H9 (cell line): Measurements from ENCODE around the gene SERPINB4. TPM values are rescaled to one million over a fixed set of nuclear protein-coding genes. Genes with fewer than 3 reads are reported as not detected.

Experiments
- DNase-seq: peaks from one replicate; pipeline ENCODE4 v3.0.0-alpha.2; 2017
- H2AFZ ChIP-seq: one replicate; pipeline ENCODE4 v1.6.1; 2013; ENCODE audit warnings: mild to moderate bottlenecking, low read length, control low read depth, moderate library complexity
- H2AK5ac ChIP-seq: 2 replicates; pipeline ENCODE4 v1.6.1; 2013; ENCODE audit warnings: low read length, control low read depth, mixed read lengths; ENCODE audit not compliant: insufficient read length
- H2BK120ac ChIP-seq: one replicate; pipeline ENCODE4 v1.6.1; 2013; ENCODE audit warnings: low read depth, mild to moderate bottlenecking, low read length, control low read depth, inconsistent platforms; ENCODE audit not compliant: poor library complexity, severe bottlenecking
- H2BK12ac ChIP-seq: 2 replicates; pipeline ENCODE4 v1.6.1; 2013; ENCODE audit warnings: low read length, control low read depth, mixed read lengths, low read depth; ENCODE audit not compliant: insufficient read length
- H2BK15ac ChIP-seq: 2 replicates; pipeline ENCODE4 v1.6.1; 2013; ENCODE audit warnings: low read depth, low read length, control low read depth
- H2BK20ac ChIP-seq: one replicate; pipeline ENCODE4 v1.6.1; 2013; ENCODE audit warnings: low read depth, mild to moderate bottlenecking, low read length, control low read depth, inconsistent platforms; ENCODE audit not compliant: poor library complexity, severe bottlenecking
- H2BK5ac ChIP-seq: 2 replicates; pipeline ENCODE4 v1.6.1; 2013; ENCODE audit warnings: low read length, control low read depth, mixed read lengths; ENCODE audit not compliant: insufficient read length
- H3K14ac ChIP-seq: 2 replicates; pipeline ENCODE4 v1.6.1; 2013; ENCODE audit warnings: low read length, control low read depth; ENCODE audit not compliant: insufficient read depth
- H3K18ac ChIP-seq: 2 replicates; pipeline ENCODE4 v1.6.1; 2013; ENCODE audit warnings: low read depth, mild to moderate bottlenecking, mixed read lengths, low read length, control low read depth; ENCODE audit not compliant: insufficient read length
- H3K23ac ChIP-seq: 2 replicates; pipeline ENCODE4 v1.6.1; 2013; ENCODE audit warnings: low read length, control low read depth, mixed read lengths, low read depth; ENCODE audit not compliant: insufficient read length
- H3K23me2 ChIP-seq: 2 replicates; pipeline ENCODE4 v1.6.1; 2013; ENCODE audit warnings: low read depth, mild to moderate bottlenecking, mixed read lengths, low read length, control low read depth; ENCODE audit not compliant: insufficient read length, poor library complexity, severe bottlenecking
- H3K27ac ChIP-seq: 2 replicates; pipeline ENCODE4 v1.5.1; 2013; ENCODE audit warnings: low read length, control low read depth, mixed read lengths, low read depth; ENCODE audit not compliant: insufficient read length
- H3K27me3 ChIP-seq: 2 replicates; pipeline ENCODE4 v1.6.1; 2013; ENCODE audit warnings: low read length, control low read depth, inconsistent platforms; ENCODE audit not compliant: insufficient read depth
- H3K4ac ChIP-seq: 2 replicates; pipeline ENCODE4 v1.6.1; 2013; ENCODE audit warnings: low read depth, mild to moderate bottlenecking, control low read depth, inconsistent platforms, low read length, moderate library complexity
- H3K4me1 ChIP-seq: 2 replicates; pipeline ENCODE4 v1.6.1; 2013; ENCODE audit warnings: low read length, control low read depth, inconsistent platforms; ENCODE audit not compliant: insufficient read depth
- H3K4me2 ChIP-seq: 2 replicates; pipeline ENCODE4 v1.6.1; 2013; ENCODE audit warnings: low read length, control low read depth, mixed read lengths; ENCODE audit not compliant: insufficient read length, insufficient read depth
- H3K56ac ChIP-seq: 2 replicates; pipeline ENCODE4 v1.6.1; 2013; ENCODE audit warnings: low read depth, mild to moderate bottlenecking, mixed read lengths, low read length, control low read depth; ENCODE audit not compliant: insufficient read length
- H3K79me1 ChIP-seq: 2 replicates; pipeline ENCODE4 v1.6.1; 2013; ENCODE audit warnings: low read depth, mild to moderate bottlenecking, moderate library complexity, low read length, control low read depth, inconsistent platforms; ENCODE audit not compliant: insufficient read depth, poor library complexity, severe bottlenecking
- H3K79me2 ChIP-seq: 2 replicates; pipeline ENCODE4 v1.6.1; 2013; ENCODE audit warnings: low read length, control low read depth, inconsistent platforms; ENCODE audit not compliant: insufficient read depth
- H3K9ac ChIP-seq: 2 replicates; pipeline ENCODE4 v1.6.1; 2013; ENCODE audit warnings: low read length, control low read depth, mixed read lengths; ENCODE audit not compliant: insufficient read length; ENCODE audit errors: extremely low read depth
- H3K9me3 ChIP-seq: one replicate; pipeline ENCODE4 v1.6.1; 2013; ENCODE audit warnings: low read depth, low read length, inconsistent platforms; ENCODE audit not compliant: control insufficient read depth
- H3T11ph ChIP-seq: one replicate; pipeline ENCODE4 v1.6.1; 2013; ENCODE audit warnings: mild to moderate bottlenecking, low read length, control low read depth, inconsistent platforms
- H4K20me1 ChIP-seq: one replicate; pipeline ENCODE4 v1.6.1; 2013; ENCODE audit not compliant: control insufficient read depth, insufficient read length, insufficient read depth
- H4K5ac ChIP-seq: 2 replicates; pipeline ENCODE4 v1.6.1; 2013; ENCODE audit warnings: low read depth, mild to moderate bottlenecking, mixed read lengths, low read length, control low read depth; ENCODE audit not compliant: insufficient read length
- H4K8ac ChIP-seq: replicated peaks from 2 replicates; pipeline ENCODE4 v1.6.1; 2013; ENCODE audit warnings: low read length, control low read depth, mixed read lengths, low read depth; ENCODE audit not compliant: insufficient read length
- H4K91ac ChIP-seq: 2 replicates; pipeline ENCODE4 v1.6.1; 2013; ENCODE audit warnings: low read depth, mild to moderate bottlenecking, moderate library complexity, mixed read lengths, low read length, control low read depth; ENCODE audit not compliant: insufficient read length
- H3K27ac Mint-ChIP-seq, 3 experiments: 2 replicates in 2 of 3; 3 replicates in 1 of 3; pipeline ENCODE4 v1.8.0; 2020 to 2021; ENCODE audit warnings: mixed read lengths in 3 of 3, mild to moderate bottlenecking in 1 of 3, moderate library complexity in 1 of 3
- H3K27me3 Mint-ChIP-seq: 2 replicates; pipeline ENCODE4 v1.8.0; 2021; ENCODE audit warnings: low read depth, mild to moderate bottlenecking, moderate library complexity, mixed read lengths
- H3K36me3 Mint-ChIP-seq, 3 experiments: 2 replicates in 2 of 3; 3 replicates in 1 of 3; pipeline ENCODE4 v1.8.0; 2020 to 2021; ENCODE audit warnings: low read depth in 3 of 3, mixed read lengths in 3 of 3; ENCODE audit not compliant: insufficient read depth in 1 of 3
- H3K4me1 Mint-ChIP-seq, 2 experiments: 2 replicates each; pipeline ENCODE4 v1.8.0; 2020; ENCODE audit warnings: mixed read lengths in 2 of 2
- H3K4me3 Mint-ChIP-seq, 2 experiments: 2 replicates in 1 of 2; 3 replicates in 1 of 2; pipeline ENCODE4 v1.8.0; 2020 to 2021; ENCODE audit warnings: mild to moderate bottlenecking in 2 of 2, mixed read lengths in 2 of 2, moderate library complexity in 1 of 2
- H3K9me3 Mint-ChIP-seq, 2 experiments: 2 replicates in 1 of 2; 3 replicates in 1 of 2; pipeline ENCODE4 v1.8.0; 2020; ENCODE audit warnings: mild to moderate bottlenecking in 2 of 2, mixed read lengths in 2 of 2, moderate library complexity in 1 of 2
- whole genome bisulfite sequencing: extraction: QIAGEN DNeasy Blood & Tissue Kit; methylation state at CpG from one replicate; pipeline ENCODE4 v1.1.7; 2013; ENCODE audit warnings: missing lambda C conversion rate, low lambda C conversion rate, mixed read lengths; ENCODE audit not compliant: insufficient read length; ENCODE audit errors: extremely low coverage; 5-methylcytosine and 5-hydroxymethylcytosine counted together
- total RNA-seq: library from RNA; stranded (reverse); gene quantifications from 2 replicates; pipeline ENCODE4 v1.2.1, GENCODE V29; 2021
- TF ChIP-seq, protein P1 (sequence below): fragments of 200-600 bp; sonication (generic); conservative IDR thresholded peaks from 3 replicates; pipeline ENCODE4 v1.8.0; 2021; ENCODE audit warnings: antibody characterized with exemption, mild to moderate bottlenecking

The SERPINB4 gene
- total RNA-seq, 1 experiment from 2014 or later = 4.1 TPM

GRCh38 chr18:63684718-63685117 lies 40.7 kb upstream of the SERPINB4 start:
- peaks cover 4% of the 10 kb centered on the region; the same call in 1 of the 2 replicates for H3K4me1 ChIP-seq
- Mint-ChIP-seq H3K4me1 (peaks cover 16% of the 10 kb centered on the region in 2 experiments), H3K9me3 (peaks cover 0 to 2% of the 10 kb centered on the region in 2 experiments), H3K27ac (no peak overlapping the region), H3K36me3 (peaks cover 0 to 19% (median 0%) of the 10 kb centered on the region in 3 experiments; a peak in 4 of 7 replicates), H3K4me3 (no peak overlapping the region), H3K27me3 (no peaks in the 10 kb centered on the region; the same call in 1 of the 2 replicates)
- no peak overlapping the region for H3K23ac ChIP-seq
- no peak overlapping the region for H2BK15ac ChIP-seq
- H3K4me2 ChIP-seq = no peak overlapping the region
- H3T11ph ChIP-seq = no peak overlapping the region
- H3K27ac ChIP-seq = no peak overlapping the region
- H3K23me2 ChIP-seq = no peaks in the 10 kb centered on the region
- no peak overlapping the region for H2AFZ ChIP-seq
- no peak overlapping the region for H2AK5ac ChIP-seq
- no peak overlapping the region for H2BK5ac ChIP-seq
- H3K9me3 ChIP-seq = no peaks in the 10 kb centered on the region
- H2BK120ac ChIP-seq = no peak overlapping the region
- no peaks in the 10 kb centered on the region for H4K20me1 ChIP-seq
- H4K8ac ChIP-seq = no peak overlapping the region
- TF ChIP-seq, protein P1, sequence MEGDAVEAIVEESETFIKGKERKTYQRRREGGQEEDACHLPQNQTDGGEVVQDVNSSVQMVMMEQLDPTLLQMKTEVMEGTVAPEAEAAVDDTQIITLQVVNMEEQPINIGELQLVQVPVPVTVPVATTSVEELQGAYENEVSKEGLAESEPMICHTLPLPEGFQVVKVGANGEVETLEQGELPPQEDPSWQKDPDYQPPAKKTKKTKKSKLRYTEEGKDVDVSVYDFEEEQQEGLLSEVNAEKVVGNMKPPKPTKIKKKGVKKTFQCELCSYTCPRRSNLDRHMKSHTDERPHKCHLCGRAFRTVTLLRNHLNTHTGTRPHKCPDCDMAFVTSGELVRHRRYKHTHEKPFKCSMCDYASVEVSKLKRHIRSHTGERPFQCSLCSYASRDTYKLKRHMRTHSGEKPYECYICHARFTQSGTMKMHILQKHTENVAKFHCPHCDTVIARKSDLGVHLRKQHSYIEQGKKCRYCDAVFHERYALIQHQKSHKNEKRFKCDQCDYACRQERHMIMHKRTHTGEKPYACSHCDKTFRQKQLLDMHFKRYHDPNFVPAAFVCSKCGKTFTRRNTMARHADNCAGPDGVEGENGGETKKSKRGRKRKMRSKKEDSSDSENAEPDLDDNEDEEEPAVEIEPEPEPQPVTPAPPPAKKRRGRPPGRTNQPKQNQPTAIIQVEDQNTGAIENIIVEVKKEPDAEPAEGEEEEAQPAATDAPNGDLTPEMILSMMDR = no peak
- no peak overlapping the region for H2BK12ac ChIP-seq
- no peak overlapping the region for H3K18ac ChIP-seq
- H4K5ac ChIP-seq = no peak overlapping the region
- no peaks in the 10 kb centered on the region for H3K27me3 ChIP-seq
- H3K9ac ChIP-seq = no peak overlapping the region
- H2BK20ac ChIP-seq = no peak overlapping the region
- DNase-seq = no peak
- no peaks in the 10 kb centered on the region for H3K79me2 ChIP-seq
- no peak overlapping the region for H4K91ac ChIP-seq
- WGBS = no CpG with 5 or more reads among the region's 3 CpGs
- no peak overlapping the region for H3K4ac ChIP-seq
- H3K14ac ChIP-seq = no peak overlapping the region
- no peak overlapping the region for H3K56ac ChIP-seq
- H3K79me1 ChIP-seq = no peaks in the 10 kb centered on the region
